HG03354 (cell line): ENCODE measurements around the gene GLMP.
"Not testable (repeated sequence)": the region's sequence is repeated elsewhere in the genome, so short reads cannot be mapped to it uniquely, and the experiment has no call there.

Experiments
- ATAC-seq: cut with Tn5 transposase; IDR thresholded peaks from one replicate; pipeline ENCODE4 v1.9.1; 2021; ENCODE audit warnings: mild to moderate bottlenecking; ENCODE audit not compliant: unreplicated experiment, poor library complexity, severe bottlenecking

Gene GLMP

GRCh38 chr1:156295391-156295947 lies at the start of gene GLMP:
Gene GLMP (minus strand): TSS chr1:156295679. CDS start chr1:156295645, 34 bp downstream.
- peak; percentile 45 for ATAC-seq

- no peak for ATAC-seq
Measured at GRCh38 chr1:156344409-156344808, 48.9 kb upstream of the GLMP start.

- no peak for ATAC-seq
Measured at GRCh38 chr1:156342166-156342955, 46.9 kb upstream of the GLMP start.

- ATAC-seq: peak; percentile 93
Measured at GRCh38 chr1:156338180-156338976, 42.9 kb upstream of the GLMP start, which contains the start of the genes CCT3 and TSACC. Gene CCT3 (minus strand): TSS chr1:156338292. CDS start chr1:156338184, 108 bp downstream. Gene TSACC (plus strand): TSS chr1:156338526. CDS start chr1:156339758, 1,232 bp downstream.

GRCh38 chr1:156337888-156338179 lies 42.4 kb upstream of the GLMP start:
- peak; percentile 27 for ATAC-seq

DNA sequence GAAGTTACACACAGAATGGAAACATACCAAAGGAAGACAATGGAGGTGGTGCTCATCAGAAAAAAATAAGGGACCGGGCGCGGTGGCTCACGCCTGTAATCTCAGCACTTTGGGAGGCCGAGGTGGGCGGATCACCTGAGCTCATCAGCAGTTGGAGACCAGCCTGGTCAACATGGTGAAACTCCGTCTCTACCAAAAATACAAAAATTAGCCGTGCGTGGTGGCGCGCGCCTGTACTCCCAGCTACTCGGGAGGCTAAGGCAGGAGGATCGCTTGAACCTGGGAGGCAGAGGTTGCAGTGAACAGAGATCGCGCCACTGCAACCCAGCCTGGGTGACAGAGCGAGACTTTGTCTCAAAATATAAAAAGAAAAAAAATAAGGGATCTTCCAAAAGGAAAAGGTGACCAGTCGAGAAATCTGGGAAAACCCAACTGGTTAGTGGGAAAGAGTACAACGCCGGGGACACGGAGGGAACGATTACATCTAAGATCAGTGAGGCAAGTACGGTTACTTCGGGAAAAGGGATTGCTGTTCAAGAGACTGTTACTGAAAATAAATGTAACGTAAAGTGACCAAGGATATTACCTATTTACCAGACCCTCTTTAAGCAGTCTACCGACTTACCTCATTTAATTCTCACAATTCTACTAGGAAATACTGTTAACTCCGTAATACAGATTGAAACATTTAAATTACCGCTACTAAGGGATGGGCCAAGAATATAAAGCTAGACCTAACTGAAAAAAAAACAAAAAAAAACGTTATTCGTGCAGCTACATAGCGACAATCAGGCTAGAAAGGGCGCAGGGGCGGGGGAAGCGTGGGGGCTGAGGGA lies 41.8 kb upstream of the GLMP start:
- ATAC-seq: no peak

- no peak for ATAC-seq
Measured at GRCh38 chr1:156336242-156336641, 40.8 kb upstream of the GLMP start.

GRCh38 chr1:156323179-156323578 lies 27.7 kb upstream of the GLMP start:
- ATAC-seq: not testable (repeated sequence)

DNA sequence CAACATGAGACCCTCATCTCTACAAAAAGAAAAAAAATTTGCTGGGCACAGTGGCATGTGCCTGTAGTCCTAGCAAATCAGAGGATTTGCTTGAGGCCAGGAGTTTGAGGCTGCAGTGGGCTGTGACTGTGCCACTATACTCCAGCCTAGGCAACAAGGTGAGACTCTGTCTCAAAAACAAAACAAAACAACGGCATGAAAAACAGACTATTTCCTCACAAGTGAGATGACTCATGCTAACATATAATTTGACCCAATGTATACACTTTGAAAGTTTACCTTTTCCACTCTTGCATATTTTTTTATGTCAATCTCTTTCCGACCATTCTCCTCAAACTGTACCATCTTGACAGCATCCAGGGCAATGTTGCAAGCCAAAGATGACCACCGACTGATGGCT lies 25.1 kb upstream of the GLMP start:
- no peak for ATAC-seq

DNA sequence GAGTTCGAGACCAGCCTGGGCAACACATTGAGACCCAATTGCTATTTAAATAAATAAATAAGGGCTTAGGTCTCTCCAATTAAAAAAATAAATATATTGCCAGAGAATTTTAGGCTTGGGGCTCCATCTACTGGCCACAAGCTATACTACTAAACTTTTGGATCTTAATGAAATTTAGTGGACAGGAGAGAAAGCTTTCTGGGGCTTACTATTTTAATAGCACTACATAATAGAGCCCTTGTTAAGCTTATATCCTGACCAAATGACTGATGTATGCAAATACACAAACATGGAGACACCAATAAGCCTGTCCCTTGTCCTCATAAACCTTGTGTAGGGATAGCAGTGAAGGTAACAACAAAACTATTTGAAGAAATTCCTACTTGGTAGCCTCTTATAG lies 24.2 kb upstream of the GLMP start:
- ATAC-seq: no peak

DNA sequence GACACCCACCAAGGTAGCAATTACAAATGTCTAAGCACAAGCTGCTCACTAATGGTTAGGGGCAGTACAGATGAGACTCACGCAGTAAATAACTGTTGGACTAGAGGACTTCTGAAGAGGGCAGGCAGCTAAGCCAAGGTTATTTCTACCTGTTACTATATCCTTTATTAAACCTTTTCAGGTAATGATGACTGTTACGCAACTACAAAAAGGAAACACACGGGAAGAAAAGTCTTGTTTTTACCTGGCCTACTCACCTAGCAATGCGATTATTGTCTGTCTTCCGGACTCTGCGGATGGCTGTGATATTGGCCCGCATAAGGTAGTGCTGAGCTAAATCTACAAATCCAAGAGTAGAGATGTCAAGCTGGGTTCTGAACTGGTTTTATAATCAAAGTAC lies 21.4 kb upstream of the GLMP start:
- ATAC-seq: no peak

DNA sequence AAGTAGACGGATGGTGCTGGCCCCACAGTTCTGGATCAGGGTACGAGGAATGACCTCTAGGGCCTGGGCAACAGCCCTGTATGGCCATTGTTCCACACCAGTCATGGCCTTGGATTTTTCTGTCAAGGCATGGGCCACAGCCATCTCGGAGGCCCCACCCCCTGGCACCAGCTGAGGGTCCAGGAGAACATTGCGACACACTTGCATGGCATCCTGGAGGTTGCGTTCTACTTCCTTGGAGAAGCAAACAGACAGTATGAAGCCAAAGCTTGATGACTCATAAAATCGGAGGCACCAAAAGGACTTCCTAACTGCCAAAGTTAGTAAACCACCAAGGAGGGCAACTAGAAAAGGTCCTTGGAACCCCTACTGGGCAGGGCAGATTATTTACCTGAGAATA lies 15.5 kb upstream of the GLMP start:
- no peak for ATAC-seq

- ATAC-seq: no peak
Measured at GRCh38 chr1:156308078-156308477, 12.6 kb upstream of the GLMP start.

DNA sequence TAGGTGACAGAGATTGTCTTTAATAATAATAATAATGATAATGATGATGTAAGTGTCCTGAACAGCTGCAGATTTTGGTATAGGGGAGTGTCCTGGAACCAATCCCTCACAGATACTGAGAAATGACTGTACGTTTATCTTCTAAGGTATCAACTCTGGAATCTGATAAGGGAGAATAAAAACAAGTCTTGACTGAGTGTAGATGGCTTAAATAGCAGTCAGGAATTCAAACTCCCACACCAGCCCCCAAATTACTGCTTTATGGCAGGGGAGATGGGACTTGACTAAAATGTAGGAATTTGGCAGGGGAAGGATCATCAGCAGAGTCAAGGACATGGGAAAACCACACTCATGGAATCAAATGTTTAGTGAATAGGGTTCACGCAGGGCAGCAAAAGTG lies 9.7 kb upstream of the GLMP start:
- ATAC-seq: no peak

- ATAC-seq: no peak
Measured at GRCh38 chr1:156303241-156303640, 7.8 kb upstream of the GLMP start.

GRCh38 chr1:156298852-156299357 lies 3.4 kb upstream of the GLMP start, which contains the start of gene VHLL:
Gene VHLL (minus strand): TSS chr1:156299307. CDS start chr1:156299189, 118 bp downstream.
- ATAC-seq: no peak

DNA sequence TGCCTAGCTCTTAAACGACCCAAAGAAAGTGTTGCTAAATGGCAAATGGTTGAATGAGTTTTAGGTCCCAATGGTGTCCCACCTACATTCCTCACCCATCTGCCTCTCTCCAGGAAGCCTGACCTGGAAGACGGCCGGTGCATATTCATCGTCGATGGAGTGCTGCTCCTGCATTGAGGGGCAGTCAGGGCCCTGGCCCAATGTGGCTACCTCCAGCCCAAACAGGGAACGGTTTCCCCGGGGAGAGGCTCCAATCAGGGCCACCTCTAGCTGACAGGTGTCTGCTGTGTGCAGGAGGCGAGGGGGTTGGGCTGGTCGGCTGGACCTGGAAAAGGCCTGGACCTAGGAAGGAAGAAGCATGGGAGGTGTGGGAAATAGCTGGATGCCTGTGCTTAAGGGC lies 1.6 kb downstream of the GLMP start:
- ATAC-seq: no peak

DNA sequence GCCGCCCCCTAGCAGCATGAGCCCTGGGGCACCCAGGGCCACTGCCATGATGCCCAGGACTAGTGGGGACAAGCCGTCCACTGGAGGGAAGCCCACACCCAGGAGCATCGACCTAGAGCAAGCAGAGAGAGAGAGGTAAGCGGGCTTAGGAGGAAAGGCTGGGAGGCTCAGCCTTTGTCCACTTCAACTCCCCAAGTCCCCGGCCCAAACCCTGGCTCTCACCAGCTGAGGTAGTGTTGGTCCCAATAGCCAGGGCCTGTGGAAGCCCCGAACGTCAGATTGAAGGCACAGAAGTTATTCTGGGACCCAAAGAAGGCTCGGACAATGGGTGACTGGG lies 2.4 kb downstream of the GLMP start:
- ATAC-seq: no peak

DNA sequence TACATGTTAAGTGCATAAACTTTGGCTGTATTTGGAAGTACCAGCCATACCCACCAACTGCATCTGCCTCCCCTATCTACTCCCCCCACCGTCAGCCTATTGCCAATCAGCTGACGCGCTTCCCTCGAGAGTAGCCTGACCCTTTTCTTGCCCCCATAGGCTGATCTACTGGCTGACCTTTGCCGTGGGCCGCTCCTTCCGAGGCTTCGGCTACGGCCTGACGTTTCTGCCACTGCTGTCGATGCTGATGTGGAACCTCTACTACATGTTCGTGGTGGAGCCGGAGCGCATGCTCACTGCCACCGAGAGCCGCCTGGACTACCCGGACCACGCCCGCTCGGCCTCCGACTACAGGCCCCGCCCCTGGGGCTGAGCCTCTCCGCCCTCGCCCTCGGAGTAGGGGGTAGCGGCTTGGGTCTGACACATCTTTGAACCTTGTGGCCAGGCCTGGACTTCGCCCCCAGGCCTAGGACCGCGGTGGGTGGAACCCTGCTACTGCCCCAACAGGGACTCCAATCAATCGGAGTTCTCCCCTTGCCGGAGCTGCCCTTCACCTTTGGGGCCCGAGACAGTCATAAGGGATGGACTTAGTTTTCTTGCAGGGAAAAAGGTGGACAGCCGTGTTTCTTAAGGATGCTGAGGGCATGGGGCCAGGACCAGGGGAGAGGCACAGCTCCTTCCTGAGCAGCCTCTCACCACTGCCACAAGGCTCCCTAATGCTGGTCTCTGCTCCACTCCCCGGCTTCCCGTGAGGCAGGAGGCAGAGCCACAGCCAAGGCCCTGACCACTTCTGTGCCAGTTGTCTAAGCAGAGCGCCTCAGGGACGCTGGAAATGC lies 4.0 kb downstream of the GLMP start:
- no peak for ATAC-seq
